CD8-positive, alpha-beta memory T cell (primary cell): ENCODE measurements around the gene CCNI2. TPM values are rescaled to one million over a fixed set of nuclear protein-coding genes. Genes with fewer than 3 reads are reported as not detected.

Experiments used
- CTCF ChIA-PET: fragments of 350-600 bp; sonication (Branson Sonifier 250); formaldehyde crosslinking; loops from one replicate; lab custom pipeline; 2021; ENCODE audit warnings: antibody characterized with exemption; lab: Charles Lee
- POLR2A ChIA-PET: fragments of 350-600 bp; sonication (Branson Sonifier 250); formaldehyde crosslinking; loops from one replicate; lab custom pipeline; 2021; ENCODE audit warnings: antibody characterized with exemption; lab: Charles Lee
- DNase-seq, 5 donors: peaks; one replicate each; pipeline versions ENCODE4 v3.0.0 to v3.0.0-alpha.2; 2020 to 2022; ENCODE audit warnings: mixed read lengths in 1 of 5
- H3K27ac ChIP-seq: one replicate; pipeline ENCODE4 v1.7.0; 2013; ENCODE audit warnings: low read depth, mild to moderate bottlenecking, low read length, moderate library complexity
- H3K27me3 ChIP-seq: 2 replicates; pipeline ENCODE4 v1.7.0; 2013; ENCODE audit warnings: low read length, mild to moderate bottlenecking; ENCODE audit not compliant: insufficient read depth, poor library complexity, severe bottlenecking
- H3K36me3 ChIP-seq: 2 replicates; pipeline ENCODE4 v1.7.0; 2013; ENCODE audit warnings: mild to moderate bottlenecking, low read length, moderate library complexity; ENCODE audit not compliant: insufficient read depth
- H3K4me1 ChIP-seq: 2 replicates; pipeline ENCODE4 v1.7.0; 2013; ENCODE audit warnings: mild to moderate bottlenecking, low read length, moderate library complexity; ENCODE audit not compliant: insufficient read depth
- H3K4me3 ChIP-seq: 2 replicates; pipeline ENCODE4 v1.7.0; 2013; ENCODE audit warnings: mild to moderate bottlenecking, low read length
- H3K9me3 ChIP-seq: 2 replicates; pipeline ENCODE4 v1.7.0; 2013; ENCODE audit warnings: mild to moderate bottlenecking, low read length
- H3K27ac Mint-ChIP-seq, 8 donors: one replicate each; pipeline ENCODE4 v1.8.0; 2020 to 2021; ENCODE audit warnings: mixed read lengths in 8 of 8, mild to moderate bottlenecking in 6 of 8, inconsistent platforms in 3 of 8, moderate library complexity in 3 of 8
- H3K27me3 Mint-ChIP-seq, 2 donors: one replicate each; pipeline ENCODE4 v1.8.0; 2020 to 2021; ENCODE audit warnings: mixed read lengths in 2 of 2, mild to moderate bottlenecking in 1 of 2, moderate library complexity in 1 of 2
- H3K36me3 Mint-ChIP-seq, 3 donors: one replicate each; pipeline ENCODE4 v1.8.0; 2020 to 2021; ENCODE audit warnings: mixed read lengths in 3 of 3, inconsistent platforms in 1 of 3, mild to moderate bottlenecking in 1 of 3
- H3K4me1 Mint-ChIP-seq, 3 donors: one replicate each; pipeline ENCODE4 v1.8.0; 2020 to 2021; ENCODE audit warnings: mixed read lengths in 3 of 3, inconsistent platforms in 1 of 3, mild to moderate bottlenecking in 1 of 3
- H3K4me3 Mint-ChIP-seq, 7 donors: one replicate each; pipeline ENCODE4 v1.8.0; 2020 to 2021; ENCODE audit warnings: mixed read lengths in 7 of 7, mild to moderate bottlenecking in 6 of 7, moderate library complexity in 4 of 7, inconsistent platforms in 2 of 7
- H3K9me3 Mint-ChIP-seq, 5 donors: one replicate each; pipeline ENCODE4 v1.8.0; 2020 to 2022; ENCODE audit warnings: mixed read lengths in 5 of 5, mild to moderate bottlenecking in 3 of 5, moderate library complexity in 2 of 5, inconsistent platforms in 1 of 5
- polyA plus RNA-seq: library from polyadenylated mRNA; unstranded; fragments of 300-500 nt; fragmentation: Illumina TruSeq; gene quantifications from one replicate; pipeline ENCODE4 v1.2.3, GENCODE V29; 2021
- total RNA-seq, 2 experiments: library from RNA; stranded (reverse); gene quantifications; one replicate each; pipeline ENCODE4 v1.2.3, GENCODE V29; 2021

The CCNI2 gene
- total and polyA plus RNA-seq, 3 experiments from 2014 or later, result 3.4 to 9.1 (median 8.8) TPM

DNA sequence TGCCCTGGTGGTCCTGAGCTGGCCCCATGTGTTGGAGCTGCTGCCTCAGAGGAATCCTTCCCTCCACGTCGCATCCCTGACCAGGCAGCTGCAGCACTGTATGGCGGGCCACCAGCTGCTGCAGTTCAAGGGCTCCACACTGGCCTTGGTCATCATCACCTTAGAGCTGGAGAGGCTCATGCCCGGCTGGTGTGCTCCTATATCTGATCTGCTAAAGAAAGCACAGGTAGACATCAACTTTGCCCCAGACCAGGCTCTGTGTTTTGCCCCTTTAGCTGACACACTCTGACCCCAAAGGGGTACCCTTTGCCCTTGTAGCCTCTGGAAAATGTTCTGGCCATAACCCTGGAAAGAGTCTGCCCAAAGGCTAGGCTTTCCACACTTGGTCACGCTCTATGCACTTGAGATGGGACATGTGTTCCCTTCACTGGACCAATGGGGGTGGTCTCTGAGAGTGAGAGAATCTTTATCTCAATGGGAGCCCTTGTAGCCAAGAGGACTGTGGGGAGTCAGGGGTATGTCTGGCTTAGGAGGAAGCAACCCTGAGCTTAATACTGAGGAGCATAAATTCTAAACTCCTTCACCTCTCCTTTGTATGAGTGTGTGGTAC is 4.8 kb downstream of the CCNI2 start:
- no peak for DNase-seq
- Histone ChIP-seq H3K27me3 (no peaks in the 10 kb centered on the region), H3K4me3 (no peak overlapping the region), H3K27ac (no peak overlapping the region), H3K36me3 (no peaks in the 10 kb centered on the region), H3K4me1 (no peaks in the 10 kb centered on the region), H3K9me3 (no peaks in the 10 kb centered on the region)
- H3K4me3 Mint-ChIP-seq, result peak overlapping the region in 1 of 7 donors; percentile 2
- peaks cover 0 to 31% (median 4%) of the 10 kb centered on the region in 3 donors for H3K36me3 Mint-ChIP-seq
- CTCF ChIA-PET, result no interaction called here
- H3K4me1 Mint-ChIP-seq, result peaks cover 9 to 27% (median 10%) of the 10 kb centered on the region in 3 donors
- no peaks in the 10 kb centered on the region for H3K27me3 Mint-ChIP-seq
- no peaks in the 10 kb centered on the region for H3K9me3 Mint-ChIP-seq
- POLR2A ChIA-PET, result interaction anchor here (0.6 kb wide), 1 partner anchor 1899 kb away, joined by 5 read pairs; no protein-coding TSS in a partner anchor
- H3K27ac Mint-ChIP-seq, result peak overlapping the region in 5 of 8 donors; percentile 16 to 60 (median 47)

- Mint-ChIP-seq H3K36me3 (peaks cover 0 to 34% (median 5%) of the 10 kb centered on the region in 3 donors), H3K27ac (peak overlapping the region in 3 of 8 donors; percentile 41 to 51 (median 47))
- POLR2A ChIA-PET, result no interaction called here
These were observed 5.4 kb downstream of the CCNI2 start for GRCh38 chr5:132752581-132753125.

DNA sequence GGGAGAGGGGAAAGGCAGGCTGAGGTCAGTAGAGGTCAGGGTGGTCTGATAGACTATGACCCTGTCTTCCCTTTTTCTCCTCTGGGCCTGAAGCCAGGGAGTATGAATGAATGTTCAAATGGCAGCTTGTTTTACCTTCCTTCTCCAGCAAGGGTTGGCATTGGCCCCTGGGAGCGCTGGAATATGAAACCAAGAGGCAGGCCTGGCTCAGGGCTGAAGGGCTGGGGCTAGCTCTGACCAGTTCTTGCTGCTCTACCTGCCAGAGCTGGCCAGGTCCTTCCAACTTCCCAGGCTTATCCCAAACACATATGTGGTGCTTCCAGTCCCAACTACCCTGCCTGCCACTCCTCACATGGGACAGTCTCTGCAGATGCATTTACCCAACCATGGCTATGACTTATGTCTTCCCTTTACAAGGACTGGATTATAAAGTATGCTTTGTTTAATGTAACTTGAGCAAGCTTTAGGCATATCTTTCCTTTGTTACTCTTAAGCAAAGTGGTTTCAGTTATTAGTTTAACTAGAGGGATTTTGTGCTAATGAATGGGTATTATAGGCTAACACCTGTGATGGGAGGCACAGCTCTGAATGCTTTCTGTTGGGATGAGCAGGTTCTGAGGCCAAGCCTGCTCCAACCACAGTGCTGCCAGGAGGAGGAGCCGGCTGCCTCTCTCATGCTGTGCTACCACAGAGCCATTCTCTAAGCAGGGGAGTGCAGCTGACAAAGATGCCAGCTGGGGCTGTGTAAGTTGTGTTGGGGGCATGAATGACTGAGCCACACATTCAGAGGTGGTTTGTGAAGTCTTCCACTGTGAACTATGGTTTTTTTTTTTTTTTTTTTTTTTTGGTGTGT is 6.1 kb downstream of the CCNI2 start:
- Histone ChIP-seq H3K9me3 (no peaks in the 10 kb centered on the region), H3K36me3 (no peaks in the 10 kb centered on the region), H3K27me3 (no peaks in the 10 kb centered on the region), H3K4me3 (no peak overlapping the region), H3K27ac (no peak overlapping the region), H3K4me1 (no peaks in the 10 kb centered on the region)
- peaks cover 0 to 36% (median 5%) of the 10 kb centered on the region in 3 donors for H3K36me3 Mint-ChIP-seq
- H3K4me3 Mint-ChIP-seq, result no peak overlapping the region
- no peak for DNase-seq
- H3K27me3 Mint-ChIP-seq, result no peaks in the 10 kb centered on the region
- CTCF ChIA-PET, result interaction anchor here (1.1 to 3.2 kb wide), 2 partner anchors 31 to 67 kb away, joined by 4 to 13 read pairs; no protein-coding TSS in a partner anchor
- peaks cover 8 to 24% (median 9%) of the 10 kb centered on the region in 3 donors for H3K4me1 Mint-ChIP-seq
- H3K9me3 Mint-ChIP-seq, result no peaks in the 10 kb centered on the region
- peak overlapping the region in 2 of 8 donors; percentile 0 to 43 for H3K27ac Mint-ChIP-seq
- POLR2A ChIA-PET, result no interaction called here

More at GRCh38 chr5:132752581-132753125, 5.4 kb downstream of the CCNI2 start:
- H3K4me3 Mint-ChIP-seq, result no peak overlapping the region
- Histone ChIP-seq H3K27ac (no peak overlapping the region), H3K9me3 (no peaks in the 10 kb centered on the region), H3K4me1 (no peaks in the 10 kb centered on the region), H3K27me3 (no peaks in the 10 kb centered on the region), H3K36me3 (no peaks in the 10 kb centered on the region), H3K4me3 (no peak overlapping the region)
- CTCF ChIA-PET, result interaction anchor here (1.1 to 3.2 kb wide), 2 partner anchors 32 to 68 kb away, joined by 4 to 13 read pairs; no protein-coding TSS in a partner anchor
- peaks cover 9 to 27% (median 10%) of the 10 kb centered on the region in 3 donors for H3K4me1 Mint-ChIP-seq
- H3K27me3 Mint-ChIP-seq, result no peaks in the 10 kb centered on the region
- no peak for DNase-seq
- H3K9me3 Mint-ChIP-seq, result no peaks in the 10 kb centered on the region

DNA sequence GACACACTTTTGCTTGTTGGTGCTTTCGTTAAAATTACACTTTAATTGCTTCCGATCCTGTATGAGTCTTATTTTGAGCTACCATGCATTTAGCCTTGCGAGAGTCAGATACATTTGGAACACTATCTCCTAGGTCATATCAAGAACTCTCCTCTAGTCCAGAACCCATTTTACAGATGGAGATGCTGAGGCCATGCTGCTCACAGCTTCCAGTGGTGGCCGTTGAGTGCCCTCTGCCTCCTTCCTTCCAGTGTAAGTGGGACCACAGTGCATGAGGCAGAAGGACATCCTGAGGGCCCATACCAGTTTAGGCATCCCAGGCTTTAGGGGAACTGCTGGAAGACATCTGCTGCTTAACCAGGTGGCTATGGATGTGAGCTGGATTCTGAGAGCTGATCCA is 6.9 kb downstream of the CCNI2 start:
- Histone ChIP-seq H3K4me1 (no peaks in the 10 kb centered on the region), H3K27me3 (no peaks in the 10 kb centered on the region), H3K36me3 (no peaks in the 10 kb centered on the region), H3K4me3 (no peak overlapping the region), H3K9me3 (no peaks in the 10 kb centered on the region), H3K27ac (no peak overlapping the region)
- Mint-ChIP-seq H3K4me3 (no peak overlapping the region), H3K36me3 (peaks cover 0 to 43% (median 7%) of the 10 kb centered on the region in 3 donors), H3K27me3 (no peaks in the 10 kb centered on the region), H3K4me1 (peaks cover 8 to 21% (median 9%) of the 10 kb centered on the region in 3 donors), H3K9me3 (no peaks in the 10 kb centered on the region), H3K27ac (peak overlapping the region in 1 of 8 donors; percentile 29)
- ChIA-PET CTCF (interaction anchor here (1.1 to 3.2 kb wide), 2 partner anchors 30 to 66 kb away, joined by 4 to 13 read pairs; no protein-coding TSS in a partner anchor), POLR2A (interaction anchor here (1.3 kb wide), 1 partner anchor 10 kb away, joined by 4 read pairs; no protein-coding TSS in a partner anchor)
- no peak for DNase-seq

- Mint-ChIP-seq H3K4me3 (no peak overlapping the region), H3K27ac (no peak overlapping the region)
These were observed 7.7 kb downstream of the CCNI2 start for GRCh38 chr5:132754947-132755346.

GRCh38 chr5:132756542-132756941 is 9.3 kb downstream of the CCNI2 start:
- no peaks in the 10 kb centered on the region for H3K9me3 ChIP-seq
- Mint-ChIP-seq H3K9me3 (no peaks in the 10 kb centered on the region), H3K36me3 (peaks cover 0 to 49% (median 7%) of the 10 kb centered on the region in 3 donors), H3K4me3 (no peak overlapping the region), H3K27me3 (peaks cover 0 to 2% of the 10 kb centered on the region in 2 donors), H3K27ac (no peak overlapping the region), H3K4me1 (peaks cover under 1 to 4% (median under 1%) of the 10 kb centered on the region in 3 donors)
- no peak overlapping the region for H3K4me3 ChIP-seq
- H3K27me3 ChIP-seq, result no peaks in the 10 kb centered on the region
- CTCF ChIA-PET, result interaction anchor here (0.8 to 1.2 kb wide), 2 partner anchors 9 to 41 kb away, joined by 3 read pairs; partner anchors contain the start of gene CCNI2
- H3K36me3 ChIP-seq, result no peaks in the 10 kb centered on the region
- POLR2A ChIA-PET, result no interaction called here
- H3K27ac ChIP-seq, result no peak overlapping the region
- DNase-seq, result no peak
- no peaks in the 10 kb centered on the region for H3K4me1 ChIP-seq

More at GRCh38 chr5:132754947-132755346, 7.7 kb downstream of the CCNI2 start:
- H3K27ac ChIP-seq, result no peak overlapping the region
- H3K27me3 ChIP-seq, result no peaks in the 10 kb centered on the region
- Mint-ChIP-seq H3K4me1 (peaks cover 4 to 15% (median 9%) of the 10 kb centered on the region in 3 donors), H3K9me3 (no peaks in the 10 kb centered on the region), H3K27me3 (no peaks in the 10 kb centered on the region), H3K36me3 (peaks cover 0 to 44% (median 7%) of the 10 kb centered on the region in 3 donors)
- no peaks in the 10 kb centered on the region for H3K4me1 ChIP-seq
- no peaks in the 10 kb centered on the region for H3K9me3 ChIP-seq
- no peaks in the 10 kb centered on the region for H3K36me3 ChIP-seq
- H3K4me3 ChIP-seq, result no peak overlapping the region
- DNase-seq, result no peak
- ChIA-PET CTCF (interaction anchor here (0.9 to 3.2 kb wide), 3 partner anchors 8 to 65 kb away, joined by 3 to 13 read pairs (median 3); partner anchors contain the start of gene CCNI2), POLR2A (interaction anchor here (1.3 kb wide), 1 partner anchor 9 kb away, joined by 4 read pairs; no protein-coding TSS in a partner anchor)

DNA sequence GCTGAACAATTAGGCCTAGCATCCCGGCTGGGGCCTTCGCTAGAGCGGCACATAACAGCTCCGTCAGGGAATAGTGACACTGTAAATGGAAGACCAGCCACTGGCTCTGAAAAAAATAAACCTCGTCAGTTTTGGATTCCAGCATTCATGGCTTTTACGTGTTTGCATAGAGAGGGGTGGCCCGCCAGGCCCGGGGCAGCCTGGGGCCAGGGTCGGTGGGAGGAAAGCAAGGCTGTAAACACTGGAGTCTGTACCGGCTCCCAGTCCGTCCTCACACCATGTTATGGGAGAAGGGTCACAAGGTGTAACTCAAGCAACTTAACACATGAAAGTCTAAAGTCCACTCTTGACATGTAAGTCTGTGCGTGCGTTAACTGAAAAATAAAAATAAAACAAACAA is 11.2 kb downstream of the CCNI2 start:
- H3K9me3 ChIP-seq, result no peaks in the 10 kb centered on the region
- DNase-seq, result peak in 1 of 5 donors; percentile 25
- H3K4me1 Mint-ChIP-seq, result peaks cover 0 to 2% (median 0%) of the 10 kb centered on the region in 3 donors
- no peak overlapping the region for H3K27ac ChIP-seq
- H3K27ac Mint-ChIP-seq, result no peak overlapping the region
- H3K4me3 Mint-ChIP-seq, result no peak overlapping the region
- no peaks in the 10 kb centered on the region for H3K4me1 ChIP-seq
- H3K27me3 Mint-ChIP-seq, result peaks cover 0 to 2% of the 10 kb centered on the region in 2 donors
- ChIA-PET CTCF (no interaction called here), POLR2A (no interaction called here)
- no peaks in the 10 kb centered on the region for H3K27me3 ChIP-seq
- no peaks in the 10 kb centered on the region for H3K36me3 ChIP-seq
- H3K36me3 Mint-ChIP-seq, result peaks cover 0 to 48% (median 5%) of the 10 kb centered on the region in 3 donors
- H3K4me3 ChIP-seq, result no peak overlapping the region
- no peaks in the 10 kb centered on the region for H3K9me3 Mint-ChIP-seq
